HG03442 (cell line): ENCODE measurements around the gene EML2.
A peak's percentile ranks its signal among the peaks of the same experiment; 100 is the strongest.
"Not testable (repeated sequence)": the region's sequence is repeated elsewhere in the genome, so short reads cannot be mapped to it uniquely, and the experiment has no call there.

Experiments
- ATAC-seq: cut with Tn5 transposase; IDR thresholded peaks from one replicate; pipeline ENCODE4 v1.9.1; 2021; ENCODE audit warnings: mild to moderate bottlenecking, moderate library complexity; ENCODE audit not compliant: unreplicated experiment

EML2 gene

DNA sequence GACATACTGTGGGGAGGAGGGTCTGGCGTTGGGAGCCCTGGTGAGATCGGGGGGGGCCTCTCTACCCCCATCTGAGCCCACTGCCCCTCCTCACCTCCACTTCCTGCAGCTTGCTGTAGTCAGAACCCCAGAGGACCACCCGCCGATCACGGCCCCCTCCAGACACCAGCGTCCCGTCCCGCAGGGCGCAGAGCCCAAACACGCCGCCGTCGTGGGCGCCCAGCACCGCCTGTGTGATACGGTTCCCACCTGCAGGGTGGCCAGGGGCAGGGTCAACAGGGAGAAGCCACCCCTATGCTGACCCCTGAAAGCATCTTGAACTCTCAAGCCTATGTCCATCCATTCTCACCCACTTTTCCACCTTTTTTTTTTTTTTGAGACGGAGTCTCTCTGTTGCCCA is 17.8 kb downstream of the EML2 start:
- no peak for ATAC-seq

DNA sequence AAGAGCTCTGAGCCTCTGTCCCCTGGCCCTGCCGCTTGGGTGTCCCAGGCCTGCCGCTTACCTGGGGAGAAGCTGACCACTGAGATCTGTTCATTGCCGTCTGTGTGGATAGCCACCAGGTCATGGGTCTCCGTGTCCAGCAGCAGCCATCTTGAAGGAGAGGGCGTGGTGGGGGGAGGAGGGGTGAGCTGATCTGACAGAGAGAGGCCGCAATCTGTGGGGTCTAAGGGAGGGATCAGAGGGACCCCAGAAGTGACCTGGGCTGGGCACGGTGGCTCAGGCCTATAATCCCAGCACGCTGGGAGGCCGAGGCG is 22.5 kb downstream of the EML2 start:
- ATAC-seq, result no peak

DNA sequence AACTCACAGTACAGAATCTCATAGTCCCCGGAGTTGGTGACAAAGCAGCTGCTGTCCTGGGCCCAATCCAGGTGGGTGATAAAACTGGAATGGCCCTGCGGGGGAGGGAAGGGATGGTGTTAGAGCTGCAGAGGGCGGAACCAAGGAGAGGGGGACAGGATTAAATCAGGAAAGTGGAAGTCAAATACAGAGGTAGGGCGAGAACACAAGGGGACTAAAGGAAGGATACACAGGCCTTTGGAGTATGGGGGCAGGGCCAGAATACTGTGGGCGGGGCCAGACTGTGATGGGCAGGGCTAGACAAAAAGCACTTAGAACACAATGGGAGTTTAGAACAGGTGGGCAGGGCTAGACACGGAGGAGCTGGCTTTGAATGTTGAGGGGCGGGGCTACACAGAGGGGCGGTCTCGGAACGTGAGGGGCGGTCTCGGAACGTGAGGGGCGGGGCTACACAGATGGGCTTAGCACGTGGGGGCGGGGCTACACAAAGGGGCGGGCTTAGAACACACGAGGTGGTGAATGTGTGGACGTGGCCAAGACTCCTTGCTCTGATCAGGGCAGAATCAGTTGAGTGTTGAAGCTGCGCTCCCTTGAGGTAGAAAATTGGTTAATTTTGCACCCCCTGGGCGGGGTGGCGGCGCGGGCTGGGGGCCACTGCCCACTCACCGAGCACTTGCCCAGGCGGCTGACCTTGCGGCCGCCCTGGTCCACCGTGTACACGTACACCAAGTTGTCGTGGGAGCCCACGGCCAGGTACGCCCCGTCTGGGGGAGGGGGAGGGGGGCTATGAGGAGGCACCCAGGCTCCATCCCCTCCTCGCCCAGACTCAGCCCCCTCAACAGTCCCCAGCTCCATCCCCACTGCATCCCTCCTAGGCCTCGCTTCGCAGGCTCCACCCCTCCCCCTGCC is 23.1 kb downstream of the EML2 start:
- no peak for ATAC-seq

DNA sequence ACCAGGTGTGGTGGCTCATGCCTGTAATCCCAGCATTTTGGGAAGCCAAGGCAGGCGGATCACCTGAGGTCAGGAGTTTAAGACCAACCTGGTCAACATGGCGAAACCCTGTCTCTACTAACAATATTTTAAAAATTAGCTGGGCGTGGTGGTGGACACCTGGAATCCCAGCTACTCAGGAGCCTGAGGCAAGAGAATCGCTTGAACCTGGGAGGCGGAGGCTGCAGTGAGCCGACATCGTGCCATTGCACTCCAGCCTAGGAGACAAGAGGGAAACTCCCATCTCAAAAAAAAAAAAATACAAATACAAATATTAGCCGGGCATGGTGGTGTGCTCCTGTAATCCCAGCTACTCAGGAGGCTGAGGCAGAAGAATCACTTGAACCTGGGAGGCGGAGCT is 24.1 kb downstream of the EML2 start:
- not testable (repeated sequence) for ATAC-seq

DNA sequence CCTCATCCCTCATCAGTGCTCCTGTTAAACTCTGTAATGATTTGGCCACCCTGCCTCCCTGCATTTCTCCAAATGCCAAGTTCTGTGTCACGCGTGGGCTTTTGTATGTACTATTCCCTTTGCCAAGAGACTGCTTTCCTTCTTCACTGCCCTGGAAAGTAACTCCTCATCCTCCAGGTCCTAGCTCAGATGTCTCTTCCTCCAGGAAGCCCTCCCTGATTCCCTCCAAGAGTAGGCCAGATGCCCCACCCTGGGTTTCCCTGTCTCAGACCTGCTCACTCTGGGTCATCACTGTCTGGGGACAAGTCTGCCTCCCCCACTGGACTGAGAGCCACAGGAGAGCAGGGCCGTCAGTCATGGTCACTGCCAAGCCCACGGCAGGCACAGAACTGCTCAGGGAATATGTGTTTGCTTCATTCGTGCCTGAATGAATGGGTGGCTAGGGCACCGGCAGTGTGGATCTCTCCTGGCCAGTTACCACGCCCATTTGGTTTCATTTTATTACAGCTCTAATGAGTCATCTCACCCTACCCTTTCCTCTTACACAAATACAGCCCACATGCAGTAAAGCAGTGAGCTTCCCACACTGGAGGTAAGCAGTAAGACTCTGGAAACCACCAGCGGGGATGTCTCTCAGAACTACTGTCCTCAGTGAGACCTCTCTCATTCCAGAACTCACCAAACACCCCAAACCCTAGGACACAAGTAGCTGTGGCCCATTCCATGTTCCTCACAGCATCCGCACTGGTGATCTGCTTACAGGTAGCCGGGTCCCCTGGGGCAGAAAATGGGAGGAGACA is 25.1 kb downstream of the EML2 start:
- ATAC-seq, result peak; percentile 65

DNA sequence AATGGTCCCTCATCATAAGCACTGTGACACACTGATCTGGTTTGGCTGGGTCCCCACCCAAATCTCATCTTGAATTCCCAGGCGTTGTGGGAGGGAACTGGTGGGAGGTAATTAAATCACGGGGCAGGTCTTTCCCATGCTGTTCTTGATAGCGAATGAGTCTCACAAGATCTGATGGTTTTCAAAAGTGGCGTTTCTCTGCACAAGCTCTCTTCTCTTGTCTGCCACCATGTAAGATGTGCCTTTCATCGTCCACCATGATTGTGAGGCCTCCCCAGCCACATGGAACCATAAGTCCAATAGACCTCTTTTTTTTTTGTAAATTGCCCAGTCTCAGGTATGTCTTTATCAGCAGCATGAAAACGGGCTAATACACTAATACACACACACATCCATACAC is 30.2 kb downstream of the EML2 start:
- ATAC-seq, result no peak

DNA sequence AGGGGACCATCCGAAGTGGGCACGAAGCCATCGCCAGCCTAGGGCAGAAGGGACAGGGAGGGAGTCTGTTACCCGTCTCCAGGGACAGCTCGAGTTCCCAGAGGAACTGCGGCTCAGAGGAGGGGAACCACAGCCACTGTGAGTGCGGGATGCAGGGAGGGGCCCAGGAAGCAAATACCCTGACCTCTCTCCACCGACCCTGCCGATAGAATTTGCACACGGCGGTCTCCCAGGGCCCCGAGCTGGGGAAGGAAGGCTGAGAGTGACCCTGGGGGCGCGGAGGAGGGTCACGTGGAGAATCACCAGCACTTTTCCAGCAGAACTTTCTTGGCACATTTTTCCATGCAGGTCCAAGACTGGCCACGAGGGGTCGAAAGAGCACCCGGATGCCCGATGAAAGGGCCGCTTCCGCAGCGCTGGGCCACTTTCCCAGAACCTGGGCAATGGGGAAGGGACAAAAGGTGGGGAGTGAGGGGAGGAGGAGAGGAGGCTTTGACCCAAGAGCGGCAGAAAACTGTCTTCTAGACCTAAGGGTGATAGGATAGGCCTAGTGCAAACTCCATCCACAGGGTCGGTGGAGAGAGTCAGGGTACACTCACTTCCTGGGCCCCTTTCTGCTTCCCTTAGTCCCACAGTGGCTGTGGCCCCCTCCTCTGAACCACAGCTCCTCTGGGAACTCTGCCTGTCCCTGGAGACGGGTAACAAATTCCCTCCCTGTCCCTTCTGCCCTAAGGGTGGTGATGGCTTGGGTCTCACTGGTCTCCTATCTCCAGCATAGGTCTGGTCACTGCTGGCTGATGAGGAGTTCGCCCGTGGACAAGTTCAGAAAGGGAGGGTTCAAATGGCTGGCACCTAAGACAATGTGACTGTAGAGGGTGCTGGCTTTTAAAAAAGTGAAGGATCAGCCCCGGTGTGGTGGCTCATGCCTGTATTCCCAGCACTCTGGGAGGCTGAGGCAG is 31.8 kb downstream of the EML2 start:
- no peak for ATAC-seq

DNA sequence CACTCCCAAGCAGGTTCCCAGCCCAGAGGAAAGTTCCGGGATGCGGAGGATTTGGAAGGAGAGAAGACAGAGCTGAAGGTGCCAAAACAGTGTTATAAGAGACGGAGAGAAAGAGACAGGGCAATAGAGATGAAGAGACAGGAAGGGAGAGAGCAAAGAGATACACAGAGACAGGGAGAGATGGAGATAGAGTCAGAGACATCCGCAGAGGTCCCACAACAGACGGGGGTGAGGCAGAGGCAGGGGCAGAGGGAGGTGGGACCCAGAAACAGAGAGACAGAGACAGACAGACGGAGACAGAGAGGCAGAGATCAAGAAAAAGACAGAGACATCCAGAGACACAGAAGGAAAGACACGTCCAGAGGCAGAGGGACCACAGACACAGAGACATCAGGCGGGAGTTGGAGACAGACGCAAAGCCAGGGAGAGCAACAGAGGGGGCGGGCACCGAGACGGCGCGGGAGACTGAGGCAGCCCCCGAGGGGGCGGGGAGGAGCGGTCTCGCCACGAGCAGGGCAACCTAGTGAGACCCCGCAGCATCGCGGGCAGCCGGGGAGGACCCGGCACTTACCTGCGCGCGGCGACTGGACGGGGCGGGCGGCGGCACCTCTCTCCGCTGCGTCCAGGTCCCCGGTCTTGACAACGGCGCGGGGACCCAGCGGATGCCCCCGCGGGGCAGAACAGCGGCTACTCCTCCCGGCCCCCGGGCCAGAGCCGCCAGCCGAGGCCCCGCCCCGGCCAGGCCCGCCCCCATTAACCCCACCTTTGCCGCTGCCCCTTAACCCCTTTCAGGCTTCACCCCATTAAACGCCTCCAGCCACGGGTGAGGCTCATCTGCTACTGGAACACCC is 37.4 kb downstream of the EML2 start, which contains the start of gene GPR4:
GPR4 (minus strand) TSS at position 689 of the 851 bp plus-strand sequence. CDS start 10,346 bp downstream, outside the sequence.
- ATAC-seq, result no peak

DNA sequence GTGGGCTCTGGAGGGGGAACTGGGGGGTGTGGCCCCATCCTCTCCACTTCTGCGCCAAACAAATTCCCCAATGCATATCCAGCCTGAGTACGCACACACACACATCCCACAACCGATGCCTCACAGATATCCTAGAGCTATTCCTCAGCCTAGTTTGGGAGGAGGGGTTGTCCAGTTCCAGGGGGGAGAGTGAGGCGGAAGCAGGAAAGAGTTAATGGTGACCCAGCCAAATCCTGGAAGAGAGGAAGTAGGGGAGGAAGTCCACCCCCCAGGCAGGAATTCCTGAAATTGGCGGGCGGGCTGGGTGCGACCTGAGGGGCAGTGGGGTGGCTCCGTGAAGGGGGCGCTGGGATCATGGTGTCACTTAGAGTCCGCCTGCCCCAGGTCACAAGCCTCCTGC is 38.1 kb downstream of the EML2 start:
- ATAC-seq, result no peak

DNA sequence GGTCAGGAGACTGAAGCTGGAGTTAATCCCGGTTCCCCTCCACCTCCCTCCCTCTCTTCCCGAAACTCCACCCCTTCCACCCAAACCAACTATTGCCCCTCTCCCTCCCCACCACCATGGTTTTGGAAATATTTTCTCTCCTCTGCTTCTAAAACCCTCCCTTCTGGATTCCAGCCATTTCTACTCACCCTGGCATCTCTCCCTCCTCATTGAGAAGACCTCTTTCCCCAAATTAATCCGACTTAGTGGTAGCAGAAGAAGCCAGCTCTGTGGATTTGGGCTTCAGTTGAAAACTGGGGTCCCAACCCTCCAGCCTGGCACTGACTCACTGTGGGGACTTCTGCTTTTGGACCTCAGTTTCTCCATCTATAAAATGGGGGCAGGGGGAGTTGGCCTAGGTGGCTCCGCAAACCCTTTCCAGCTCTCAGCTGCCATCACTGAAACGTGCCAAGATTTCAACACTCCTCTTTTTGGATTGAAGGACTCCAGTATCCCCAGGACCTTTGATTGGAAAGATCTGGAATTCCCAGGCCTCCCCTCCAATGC is 38.8 kb downstream of the EML2 start:
- no peak for ATAC-seq

DNA sequence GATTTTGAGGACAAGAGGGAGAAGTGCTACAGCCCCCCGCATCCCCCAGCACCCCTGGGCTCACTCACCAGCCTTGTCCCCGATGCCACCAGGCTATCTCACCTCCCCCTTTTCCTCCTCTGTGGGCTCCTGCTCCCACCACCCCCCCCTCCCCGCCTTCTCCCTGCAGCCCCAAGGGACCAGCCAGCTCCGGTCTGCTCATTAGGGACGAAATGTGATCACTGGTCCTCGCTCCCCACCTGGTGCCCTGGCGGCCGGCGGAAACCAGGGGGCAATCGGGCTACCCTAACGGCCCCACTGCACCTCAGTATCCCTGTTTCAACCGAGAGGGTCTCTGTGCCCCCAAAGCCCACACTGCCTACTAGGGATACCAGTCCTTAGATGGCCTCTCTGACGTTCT is 39.9 kb downstream of the EML2 start:
- no peak for ATAC-seq

DNA sequence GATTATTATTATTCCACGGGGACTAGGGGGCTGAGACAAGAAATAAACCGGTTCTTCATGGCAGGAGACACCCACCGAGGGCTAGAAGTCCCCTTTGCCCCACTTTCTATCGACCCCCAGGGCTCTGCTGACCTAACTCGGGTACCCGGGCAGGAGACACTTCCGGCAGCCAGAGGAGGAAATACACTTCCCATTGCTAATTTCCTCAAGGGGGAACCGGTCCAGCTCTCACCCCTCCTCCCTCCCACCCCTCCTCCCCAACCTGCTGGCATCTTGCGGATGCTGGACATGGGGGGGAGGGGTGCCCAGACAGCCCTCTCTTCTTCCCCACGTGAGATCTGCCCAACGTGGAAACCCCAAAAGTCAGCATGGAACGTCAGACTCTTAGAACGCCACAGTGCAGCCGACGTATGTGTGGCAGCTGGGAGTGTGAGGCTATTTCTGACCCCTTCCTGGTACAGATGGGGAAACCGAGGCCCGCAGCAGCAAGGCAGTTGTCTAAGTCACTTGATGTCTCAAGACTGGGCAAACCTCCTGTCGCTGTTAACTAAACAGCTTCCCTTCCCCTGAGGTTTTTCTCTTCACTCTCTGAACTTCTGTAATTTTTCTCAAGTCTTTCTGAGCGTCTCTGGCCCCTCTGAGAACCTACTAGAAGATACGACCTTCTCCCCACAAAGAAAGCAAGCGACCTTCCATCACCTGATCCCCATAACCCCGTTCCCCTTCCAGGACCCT is 40.8 kb downstream of the EML2 start:
- ATAC-seq, result no peak

DNA sequence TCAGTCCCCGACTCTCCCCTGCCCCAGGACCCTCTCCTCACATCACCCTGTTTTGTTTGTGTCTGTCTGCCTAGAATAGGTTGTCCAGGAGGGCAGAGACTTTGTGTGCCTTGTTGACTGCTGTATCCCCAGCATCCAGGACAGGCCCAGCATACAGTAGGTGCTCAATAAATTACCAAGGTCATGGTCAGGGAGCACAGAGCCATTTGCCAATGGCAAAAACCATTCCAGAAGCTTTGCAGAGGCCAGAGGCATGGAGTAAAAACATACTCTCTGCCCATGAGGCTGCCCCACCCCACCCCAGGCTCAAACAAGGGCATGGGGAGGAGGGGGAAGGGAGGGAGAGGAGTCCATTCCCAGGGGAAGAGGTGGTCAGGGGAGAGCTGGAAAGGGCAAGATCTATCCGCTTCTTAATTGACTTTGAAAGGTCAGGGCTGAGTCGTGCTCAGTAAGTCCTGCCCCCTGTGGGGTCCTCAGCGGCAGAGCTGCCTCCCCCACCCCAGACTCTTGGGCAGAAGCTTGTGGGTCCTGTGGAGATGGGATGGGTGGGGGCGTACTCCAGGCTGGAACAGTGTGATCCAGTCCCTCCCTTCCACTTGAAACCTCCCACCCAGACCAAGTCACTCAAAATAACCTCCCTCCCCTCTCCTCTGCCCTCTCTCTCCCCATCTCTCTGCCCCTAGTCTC is 41.6 kb downstream of the EML2 start:
- no peak for ATAC-seq

DNA sequence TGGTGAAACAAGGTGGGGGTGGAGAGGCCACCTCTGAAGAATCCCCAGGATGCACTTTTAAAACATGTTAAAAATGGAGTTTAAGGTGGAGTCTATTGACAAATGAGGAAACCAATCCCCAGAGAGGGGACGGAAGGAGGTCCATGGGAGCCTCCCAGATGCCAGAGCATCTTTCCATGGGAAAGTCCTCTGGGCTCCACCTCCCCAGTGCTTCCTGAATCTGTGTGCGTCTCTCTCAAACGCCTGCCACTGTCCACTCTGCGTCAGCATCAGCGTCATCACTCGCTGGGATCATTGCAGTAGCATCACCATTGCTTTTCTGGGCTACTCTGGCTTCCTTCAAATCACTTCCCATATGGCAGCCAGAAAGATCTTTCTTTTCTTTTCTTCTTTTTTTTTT is 43.4 kb downstream of the EML2 start:
- no peak for ATAC-seq

DNA sequence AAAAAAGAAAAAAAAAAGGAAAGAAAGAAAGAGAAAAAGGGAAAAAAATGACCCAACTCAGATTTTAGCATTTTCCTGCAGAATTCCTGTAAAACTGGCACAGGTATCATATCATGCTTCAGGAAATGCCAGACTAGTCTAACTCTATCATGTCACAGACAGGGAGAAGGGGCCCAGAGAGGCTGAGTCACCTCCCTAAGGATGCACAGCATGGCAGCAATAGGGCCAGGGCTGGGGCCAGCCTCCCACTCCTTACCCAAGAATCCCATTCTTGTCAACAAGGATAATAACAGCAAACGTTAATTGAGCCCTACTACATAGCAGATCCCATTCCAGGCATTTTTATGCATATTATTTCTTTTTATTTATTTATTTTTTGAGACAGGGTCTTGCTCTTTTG is 45.7 kb downstream of the EML2 start:
- ATAC-seq, result no peak

DNA sequence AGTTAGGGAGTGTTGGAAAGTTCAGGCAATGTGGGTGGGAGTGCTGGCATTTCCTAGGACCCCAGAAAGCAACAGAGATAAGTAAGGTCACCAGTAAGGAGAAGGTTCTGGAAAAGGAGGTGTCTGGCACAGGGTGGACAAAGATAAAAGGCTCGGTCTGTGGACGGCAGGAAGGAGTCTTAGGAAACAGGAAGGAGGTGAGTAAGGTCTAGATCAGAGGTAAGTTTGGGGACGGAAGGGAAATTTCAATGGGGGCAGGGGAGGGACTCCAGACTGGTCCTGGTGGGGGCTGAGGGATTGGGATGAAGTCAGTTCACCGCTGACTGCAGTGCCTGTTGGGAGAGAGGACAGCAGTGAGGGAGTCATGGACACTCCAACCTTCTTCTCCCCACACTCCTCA is 46.8 kb downstream of the EML2 start:
- ATAC-seq, result no peak

DNA sequence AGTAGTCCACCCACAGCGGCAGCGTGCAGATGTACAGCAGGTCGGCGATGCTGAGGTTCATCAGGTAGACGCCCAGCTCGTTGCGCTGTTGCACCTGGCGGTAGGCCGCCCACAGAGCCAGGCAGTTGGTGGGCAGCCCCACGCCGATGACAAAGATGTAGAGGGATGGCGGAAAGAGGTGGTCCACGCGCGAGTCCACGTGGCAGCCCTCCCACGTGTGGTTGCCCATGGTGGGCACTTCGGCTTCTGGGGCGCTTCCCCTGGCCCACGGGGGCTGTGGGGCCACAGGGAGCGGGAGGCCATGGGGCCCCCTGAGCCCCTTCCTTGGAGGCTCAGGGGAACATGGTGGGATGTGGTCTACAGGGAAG is 47.6 kb downstream of the EML2 start:
- no peak for ATAC-seq

DNA sequence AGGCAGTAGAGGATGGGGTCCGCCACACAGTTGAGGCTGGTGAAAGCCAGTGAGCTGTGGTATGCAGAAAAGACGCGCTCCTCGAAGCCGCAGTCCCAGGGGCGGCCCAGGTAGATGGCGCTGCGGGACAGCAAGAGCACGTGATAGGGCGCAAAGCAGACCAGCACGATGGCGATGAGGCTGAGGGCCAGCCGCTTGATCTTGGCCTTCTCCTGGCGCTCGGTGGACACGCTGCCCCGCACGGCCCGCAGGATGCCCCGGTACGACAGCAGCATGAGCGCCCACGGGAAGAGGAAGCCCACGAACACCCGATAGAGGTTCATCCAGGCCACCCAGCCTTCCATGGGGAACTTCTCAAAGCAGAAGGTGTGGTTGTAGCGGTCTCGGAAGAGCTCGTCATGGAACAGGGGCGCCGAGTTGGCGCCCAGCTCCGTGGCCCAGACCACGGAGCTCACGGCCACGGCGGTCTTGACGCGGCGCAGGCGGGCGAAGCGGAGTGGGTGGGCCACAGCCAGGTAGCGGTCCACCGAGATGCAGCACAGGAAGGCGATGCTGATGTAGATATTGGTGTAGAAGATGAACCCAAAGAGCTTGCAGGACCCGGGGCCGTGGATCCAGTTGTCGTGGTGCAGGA is 48.1 kb downstream of the EML2 start:
- no peak for ATAC-seq
